OCI-LY3 (cell line): ENCODE data around the gene HMGB3.
"Not testable (repeated sequence)": the region's sequence is repeated elsewhere in the genome, so short reads cannot be mapped to it uniquely, and the experiment has no call there.

Source experiments
- H2AFZ ChIP-seq: fragments of 200-600, 300-600 bp; shearing (Covaris generic); 2 replicates; pipeline ENCODE4 v1.6.0; 2014; ENCODE audit warnings: antibody characterized with exemption, low read depth, low read length
- H3K27ac ChIP-seq: fragments of 200-600, 300-600 bp; sonication (generic); 2 replicates; pipeline ENCODE4 v1.5.1; 2014; ENCODE audit warnings: mild to moderate bottlenecking, low read length, moderate library complexity, mixed read lengths
- H3K27me3 ChIP-seq: fragments of 200-600, 300-600 bp; sonication (generic); 2 replicates; pipeline ENCODE4 v1.6.1; 2014; ENCODE audit warnings: low read depth, low read length, mixed read lengths
- H3K36me3 ChIP-seq: fragments of 200-600, 300-600 bp; sonication (generic); replicated peaks from 2 replicates; pipeline ENCODE3; 2014; ENCODE audit warnings: low read depth, low read length, mixed read lengths
- H3K4me1 ChIP-seq: fragments of 300-600, 200-600 bp; sonication (generic); 2 replicates; pipeline ENCODE4 v1.6.1; 2014; ENCODE audit warnings: low read length, mixed read lengths
- H3K4me2 ChIP-seq: fragments of 200-600, 300-600 bp; sonication (generic); 2 replicates; pipeline ENCODE4 v1.6.1; 2014; ENCODE audit warnings: low read length, mixed read lengths
- H3K4me3 ChIP-seq: fragments of 300-600, 200-600 bp; sonication (generic); 2 replicates; pipeline ENCODE4 v1.5.1; 2014; ENCODE audit warnings: antibody characterized with exemption, mild to moderate bottlenecking, low read length, moderate library complexity
- H3K79me2 ChIP-seq: fragments of 300-600, 200-600 bp; shearing (Covaris generic); 2 replicates; pipeline ENCODE4 v1.6.1; 2014; ENCODE audit warnings: mild to moderate bottlenecking, low read length, mixed read lengths
- H3K9ac ChIP-seq: fragments of 300-600, 200-600 bp; shearing (Covaris generic); 2 replicates; pipeline ENCODE4 v1.6.0; 2014; ENCODE audit warnings: mild to moderate bottlenecking, low read length, moderate library complexity
- H3K9me3 ChIP-seq: fragments of 200-600, 300-600 bp; shearing (Covaris generic); 2 replicates; pipeline ENCODE4 v1.6.1; 2014; ENCODE audit warnings: low read length, mixed read lengths; ENCODE audit not compliant: insufficient read depth
- H4K20me1 ChIP-seq: fragments of 200-600, 300-600 bp; sonication (generic); 2 replicates; pipeline ENCODE4 v1.6.1; 2016; ENCODE audit warnings: low read length, mixed read lengths; ENCODE audit not compliant: insufficient read depth
- CTCF ChIP-seq: fragments of 200-600, 300-600 bp; sonication (generic); IDR thresholded peaks from 2 replicates; pipeline ENCODE4 v1.5.1; 2014; ENCODE audit warnings: antibody characterized with exemption, low read length, low read depth
- EZH2phosphoT487 ChIP-seq: fragments of 200-600 bp; shearing (Covaris generic); IDR thresholded peaks from 2 replicates; pipeline ENCODE4 v1.6.1; 2018; ENCODE audit warnings: antibody characterized with exemption, mixed run types, low read depth

Gene HMGB3

GRCh38 chrX:150959557-150959956 lies 23.6 kb upstream of the HMGB3 start:
- H3K27me3 ChIP-seq, result no peaks in the 10 kb centered on the region
- H3K4me1 ChIP-seq, result no peaks in the 10 kb centered on the region
- H3K4me3 ChIP-seq, result no peak overlapping the region
- no peak overlapping the region for H3K4me2 ChIP-seq
- TF ChIP-seq CTCF, result no peak
- TF ChIP-seq EZH2phosphoT487, result no peak
- H3K9ac ChIP-seq, result no peak overlapping the region
- H3K9me3 ChIP-seq, result no peaks in the 10 kb centered on the region
- no peak overlapping the region for H3K27ac ChIP-seq
- H2AFZ ChIP-seq, result no peak overlapping the region
- H3K79me2 ChIP-seq, result no peaks in the 10 kb centered on the region
- H4K20me1 ChIP-seq, result no peaks in the 10 kb centered on the region
- H3K36me3 ChIP-seq, result no peaks in the 10 kb centered on the region

- H3K9me3 ChIP-seq, result no peaks in the 10 kb centered on the region
- no peaks in the 10 kb centered on the region for H3K27me3 ChIP-seq
- no peak overlapping the region for H3K27ac ChIP-seq
- no peaks in the 10 kb centered on the region for H4K20me1 ChIP-seq
- no peak overlapping the region for H3K4me3 ChIP-seq
- no peaks in the 10 kb centered on the region for H3K79me2 ChIP-seq
- no peaks in the 10 kb centered on the region for H3K36me3 ChIP-seq
- no peaks in the 10 kb centered on the region for H3K4me1 ChIP-seq
- no peak for TF ChIP-seq CTCF
- no peak for TF ChIP-seq EZH2phosphoT487
- no peak overlapping the region for H2AFZ ChIP-seq
- H3K9ac ChIP-seq, result no peak overlapping the region
- H3K4me2 ChIP-seq, result no peak overlapping the region
These were observed 21.5 kb upstream of the HMGB3 start for GRCh38 chrX:150961631-150962030.

- not testable (repeated sequence) for H3K4me2 ChIP-seq, H3K27ac ChIP-seq, H3K36me3 ChIP-seq, H3K27me3 ChIP-seq, H4K20me1 ChIP-seq, H3K9ac ChIP-seq, H3K9me3 ChIP-seq, H3K4me3 ChIP-seq, H3K79me2 ChIP-seq, H2AFZ ChIP-seq, H3K4me1 ChIP-seq
These were observed 18.7 kb upstream of the HMGB3 start for GRCh38 chrX:150964416-150964815.

- Histone ChIP-seq H3K36me3 (no peaks in the 10 kb centered on the region), H3K4me2 (no peak overlapping the region), H3K9me3 (no peaks in the 10 kb centered on the region), H3K4me3 (no peak overlapping the region), H4K20me1 (no peaks in the 10 kb centered on the region), H3K9ac (no peak overlapping the region), H3K27ac (no peak overlapping the region), H2AFZ (no peak overlapping the region), H3K27me3 (no peaks in the 10 kb centered on the region), H3K79me2 (no peaks in the 10 kb centered on the region), H3K4me1 (no peaks in the 10 kb centered on the region)
- no peak for TF ChIP-seq CTCF
- TF ChIP-seq EZH2phosphoT487, result no peak
These were observed 16.9 kb upstream of the HMGB3 start for GRCh38 chrX:150966235-150966634.

- Histone ChIP-seq H3K4me3 (no peak overlapping the region), H3K4me1 (no peaks in the 10 kb centered on the region), H3K9me3 (no peaks in the 10 kb centered on the region), H2AFZ (no peak overlapping the region), H3K36me3 (no peaks in the 10 kb centered on the region), H3K27me3 (no peaks in the 10 kb centered on the region), H3K79me2 (no peaks in the 10 kb centered on the region), H4K20me1 (no peaks in the 10 kb centered on the region), H3K4me2 (no peak overlapping the region), H3K9ac (no peak overlapping the region), H3K27ac (no peak overlapping the region)
- TF ChIP-seq CTCF (no peak), EZH2phosphoT487 (no peak)
These were observed 16.4 kb upstream of the HMGB3 start for GRCh38 chrX:150966742-150967141.
